A549 (cell line): ENCODE data around the gene NDUFA5. TPM values are rescaled to one million over a fixed set of nuclear protein-coding genes. Genes with fewer than 3 reads are reported as not detected.

Source experiments
- ATAC-seq, 2 experiments: fragments of 200-7000 bp in 1 of 2; fragments of >200 bp in 1 of 2; cut with Nextera tagmentation in 1 of 2; cut with Tn5 transposase in 1 of 2; 3 replicates each; pipeline versions ENCODE4 v1.8.0 to v1.9.1; 2018 to 2020; ENCODE audit warnings: mild to moderate bottlenecking in 1 of 2, moderate library complexity in 1 of 2
- CTCF ChIA-PET: fragments of 300-600 bp; sonication (Branson Sonifier 250); formaldehyde crosslinking; extraction: SDS; loops from one replicate; lab custom pipeline; 2021; ENCODE audit warnings: antibody characterized with exemption, inconsistent platforms; lab: Yijun Ruan, JAX
- POLR2A ChIA-PET: fragments of 350-600 bp; formaldehyde crosslinking; extraction: SDS; loops from one replicate; lab custom pipeline; 2021; ENCODE audit warnings: antibody characterized with exemption, inconsistent platforms; lab: Yijun Ruan, JAX
- DNase-seq, 2 experiments: peaks; one replicate each; pipeline versions ENCODE4 v3.0.0 to v3.0.0-alpha.2; 2011 to 2016; ENCODE audit warnings: low read depth in 1 of 2, low spot score in 1 of 2
- FAIRE-seq: peaks from 2 replicates; lab custom pipeline; 2011; peaks lifted over from hg19 to GRCh38; lab: Jason Lieb, UNC
- H3K27ac ChIP-seq, 2 experiments: fragments of >200 bp; sonication (Bioruptor Twin); formaldehyde crosslinking; 3 replicates each; pipeline ENCODE4 v1.5.1; 2016 to 2017
- H3K4me1 ChIP-seq: fragments of >200 bp; sonication (Bioruptor Twin); formaldehyde crosslinking; 3 replicates; pipeline ENCODE4 v1.6.1; 2016
- H3K4me2 ChIP-seq: fragments of >200 bp; sonication (Bioruptor Twin); formaldehyde crosslinking; 3 replicates; pipeline ENCODE4 v1.6.1; 2016
- H3K4me3 ChIP-seq: fragments of >200 bp; sonication (Bioruptor Twin); formaldehyde crosslinking; 3 replicates; pipeline ENCODE4 v1.5.1; 2016
- H3K9me3 ChIP-seq: fragments of >200 bp; sonication (Bioruptor Twin); formaldehyde crosslinking; 3 replicates; pipeline ENCODE4 v1.6.1; 2016
- ELK1 ChIP-seq: fragments of 150-350 bp; IDR thresholded peaks from 2 replicates; pipeline ENCODE4 v1.6.1; 2014; ENCODE audit warnings: low read depth, mild to moderate bottlenecking, low read length
- FOSL2 ChIP-seq, 2 experiments: fragments of 450-650 bp in 1 of 2; fragments of >200 bp in 1 of 2; sonication (Bioruptor Twin) in 1 of 2; formaldehyde crosslinking; IDR thresholded peaks; 2 replicates each; pipeline versions ENCODE4 v1.5.0 to v1.6.1; 2016 to 2020; ENCODE audit warnings: mild to moderate bottlenecking in 1 of 2, moderate library complexity in 1 of 2
- FOXS1 ChIP-seq: fragments of 250-450 bp; sonication (Bioruptor Pico); IDR thresholded peaks from 2 replicates; pipeline ENCODE4 v1.5.0; 2020; ENCODE audit warnings: mild to moderate bottlenecking, moderate library complexity
- HES2 ChIP-seq: fragments of >200 bp; sonication (Bioruptor Twin); formaldehyde crosslinking; IDR thresholded peaks from 2 replicates; pipeline ENCODE4 v1.6.1; 2016
- HOXA7 ChIP-seq: fragments of 250-450 bp; sonication (Bioruptor Pico); IDR thresholded peaks from 2 replicates; pipeline ENCODE4 v1.5.0; 2020; ENCODE audit warnings: mild to moderate bottlenecking, moderate library complexity
- MYC ChIP-seq: IDR thresholded peaks from 2 replicates; pipeline ENCODE4 v1.6.1; 2012; ENCODE audit warnings: mild to moderate bottlenecking, inconsistent platforms, low read length, improper control_type of control experiment, borderline replicate concordance
- NFE2L2 ChIP-seq: fragments of 150-350 bp; conservative IDR thresholded peaks from 2 replicates; pipeline ENCODE4 v1.6.1; 2014; ENCODE audit warnings: low read length
- NPAS2 ChIP-seq: fragments of 250-450 bp; sonication (Bioruptor Pico); IDR thresholded peaks from 2 replicates; pipeline ENCODE4 v1.8.0; 2022; ENCODE audit warnings: mild to moderate bottlenecking, moderate library complexity, borderline replicate concordance
- RAD21 ChIP-seq, 2 experiments: fragments of >200 bp in 1 of 2; sonication (Bioruptor Twin) in 1 of 2; formaldehyde crosslinking in 1 of 2; IDR thresholded peaks in 1 of 2; conservative IDR thresholded peaks in 1 of 2; 2 replicates in 1 of 2; 3 replicates in 1 of 2; pipeline ENCODE4 v1.6.1; 2012 to 2018; ENCODE audit warnings: inconsistent platforms in 1 of 2
- SMC3 ChIP-seq: fragments of >200 bp; sonication (Bioruptor Twin); formaldehyde crosslinking; IDR thresholded peaks from 3 replicates; pipeline ENCODE4 v1.6.1; 2018; ENCODE audit warnings: inconsistent platforms
- SREBF2 ChIP-seq: fragments of 450-650 bp; IDR thresholded peaks from 2 replicates; pipeline ENCODE4 v1.6.1; 2014; ENCODE audit warnings: mild to moderate bottlenecking, moderate library complexity
- ZNF302 ChIP-seq: fragments of 250-450 bp; sonication (Bioruptor Pico); IDR thresholded peaks from 2 replicates; pipeline ENCODE4 v1.9.0; 2021; ENCODE audit warnings: inconsistent platforms, mild to moderate bottlenecking, moderate library complexity
- WGBS: methylation state at CpG from one replicate; pipeline ENCODE4 v1.1.6; 2017; ENCODE audit errors: missing lambda C conversion rate; 5-methylcytosine and 5-hydroxymethylcytosine counted together
- polyA plus RNA-seq, 4 experiments: library from polyadenylated mRNA; depleted of rRNA in 3 of 4; stranded (reverse); fragments of >200 nt; fragmentation: RNase III in 1 of 4; extraction: RNeasy Plus Mini Kit Qiagen cat#74134 plus additional on column Dnase treatment in 1 of 4; gene quantifications; 2 replicates in 3 of 4; 3 replicates in 1 of 4; pipeline ENCODE4 v1.2.3, GENCODE V29; 2011 to 2017
- TF ChIP-seq, protein P1 (sequence below): IDR thresholded peaks from 2 replicates; pipeline ENCODE4 v1.6.1; 2012
- TF ChIP-seq, protein P2 (sequence below): fragments of >200 bp; sonication (Bioruptor Twin); formaldehyde crosslinking; IDR thresholded peaks from 3 replicates; pipeline ENCODE4 v1.5.1; 2016
- TF ChIP-seq, protein P3 (sequence below): fragments of 450-650 bp; IDR thresholded peaks from 2 replicates; pipeline ENCODE4 v1.6.1; 2014; ENCODE audit warnings: antibody characterized with exemption

NDUFA5 gene
- polyA plus RNA-seq, 2 of the 4 experiments (the other 2 are of a cell fraction) = 58.8 to 64.8 TPM

- CTCF ChIA-PET = interaction anchor here (1.0 kb wide), 1 partner anchor 42 kb away, joined by 3 read pairs; no protein-coding TSS in a partner anchor
- Histone ChIP-seq H3K4me3 (no peak overlapping the region), H3K4me2 (peak overlapping the region; percentile 69; the same call in 2 of the 3 replicates), H3K4me1 (peaks cover 21% of the 10 kb centered on the region), H3K9me3 (no peaks in the 10 kb centered on the region), H3K27ac (no peak overlapping the region)
- POLR2A ChIA-PET = no interaction called here
- ATAC-seq = no peak
- TF ChIP-seq ELK1 (no peak), SMC3 (peak; percentile 47; the same call in 2 of the 3 replicates), RAD21 (conservative IDR thresholded peaks at IDR 0.05 in 1 of 2, IDR thresholded peaks at IDR 0.05 in 1 of 2) (peak; percentile 43 to 50), NFE2L2 (no peak)
- TF ChIP-seq, protein P1, sequence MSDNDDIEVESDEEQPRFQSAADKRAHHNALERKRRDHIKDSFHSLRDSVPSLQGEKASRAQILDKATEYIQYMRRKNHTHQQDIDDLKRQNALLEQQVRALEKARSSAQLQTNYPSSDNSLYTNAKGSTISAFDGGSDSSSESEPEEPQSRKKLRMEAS = no peak
- TF ChIP-seq, protein P2, sequence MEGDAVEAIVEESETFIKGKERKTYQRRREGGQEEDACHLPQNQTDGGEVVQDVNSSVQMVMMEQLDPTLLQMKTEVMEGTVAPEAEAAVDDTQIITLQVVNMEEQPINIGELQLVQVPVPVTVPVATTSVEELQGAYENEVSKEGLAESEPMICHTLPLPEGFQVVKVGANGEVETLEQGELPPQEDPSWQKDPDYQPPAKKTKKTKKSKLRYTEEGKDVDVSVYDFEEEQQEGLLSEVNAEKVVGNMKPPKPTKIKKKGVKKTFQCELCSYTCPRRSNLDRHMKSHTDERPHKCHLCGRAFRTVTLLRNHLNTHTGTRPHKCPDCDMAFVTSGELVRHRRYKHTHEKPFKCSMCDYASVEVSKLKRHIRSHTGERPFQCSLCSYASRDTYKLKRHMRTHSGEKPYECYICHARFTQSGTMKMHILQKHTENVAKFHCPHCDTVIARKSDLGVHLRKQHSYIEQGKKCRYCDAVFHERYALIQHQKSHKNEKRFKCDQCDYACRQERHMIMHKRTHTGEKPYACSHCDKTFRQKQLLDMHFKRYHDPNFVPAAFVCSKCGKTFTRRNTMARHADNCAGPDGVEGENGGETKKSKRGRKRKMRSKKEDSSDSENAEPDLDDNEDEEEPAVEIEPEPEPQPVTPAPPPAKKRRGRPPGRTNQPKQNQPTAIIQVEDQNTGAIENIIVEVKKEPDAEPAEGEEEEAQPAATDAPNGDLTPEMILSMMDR = peak; percentile 60
- DNase-seq = peak in 1 of 2 experiments; percentile 25
- 8% methylated on average over 3 of the region's 3 CpGs for WGBS
- FAIRE-seq = no peak
These were observed 20.5 kb downstream of the NDUFA5 start for GRCh38 chr7:123537026-123537642.

- Histone ChIP-seq H3K4me3 (peak overlapping the region; percentile 63), H3K27ac (no peak overlapping the region), H3K4me1 (peaks cover 21% of the 10 kb centered on the region), H3K4me2 (peak overlapping the region; percentile 50), H3K9me3 (no peaks in the 10 kb centered on the region)
- DNase-seq (no peak), FAIRE-seq (no peak), ATAC-seq (no peak)
- POLR2A ChIA-PET = interaction anchor here (1.9 kb wide), 1 partner anchor 22 kb away, joined by 10 read pairs; the partner anchor contains the start of gene NDUFA5
- CTCF ChIA-PET = interaction anchor here (2.1 kb wide), 1 partner anchor 41 kb away, joined by 10 read pairs; no protein-coding TSS in a partner anchor
- WGBS = 79% methylated on average over 12 of the region's 12 CpGs
- TF ChIP-seq MYC (no peak), HES2 (no peak), SREBF2 (no peak), FOSL2 (IDR thresholded peaks at IDR 0.05) (no peak), FOSL2 (CRISPR knock-in tag; IDR thresholded peaks at IDR 0.05) (no peak), HOXA7 (CRISPR knock-in tag) (no peak), FOXS1 (CRISPR knock-in tag) (no peak), ZNF302 (CRISPR knock-in tag) (no peak), NPAS2 (no peak)
- TF ChIP-seq, protein P3, sequence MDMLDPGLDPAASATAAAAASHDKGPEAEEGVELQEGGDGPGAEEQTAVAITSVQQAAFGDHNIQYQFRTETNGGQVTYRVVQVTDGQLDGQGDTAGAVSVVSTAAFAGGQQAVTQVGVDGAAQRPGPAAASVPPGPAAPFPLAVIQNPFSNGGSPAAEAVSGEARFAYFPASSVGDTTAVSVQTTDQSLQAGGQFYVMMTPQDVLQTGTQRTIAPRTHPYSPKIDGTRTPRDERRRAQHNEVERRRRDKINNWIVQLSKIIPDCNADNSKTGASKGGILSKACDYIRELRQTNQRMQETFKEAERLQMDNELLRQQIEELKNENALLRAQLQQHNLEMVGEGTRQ = no peak
These were observed 22.1 kb downstream of the NDUFA5 start for GRCh38 chr7:123535517-123535916.
